GM10266 (cell line): ENCODE results near the gene PCDHA1.
"Not testable (repeated sequence)": the region's sequence is repeated elsewhere in the genome, so short reads cannot be mapped to it uniquely, and the experiment has no call there.

ENCODE experiments used
- DNase-seq: peaks from one replicate; pipeline ENCODE4 v3.0.0; 2012; ENCODE audit errors: extremely low spot score
- CTCF ChIP-seq: IDR thresholded peaks from 2 replicates; pipeline ENCODE4 v1.5.1; 2012; ENCODE audit warnings: mild to moderate bottlenecking, low read depth; ENCODE audit not compliant: control insufficient read depth, insufficient read depth; ENCODE audit errors: missing control alignments

Gene PCDHA1

GRCh38 chr5:140791089-140791488 lies 5.1 kb downstream of the PCDHA1 start:
- TF ChIP-seq CTCF = no peak
- no peak for DNase-seq

DNA sequence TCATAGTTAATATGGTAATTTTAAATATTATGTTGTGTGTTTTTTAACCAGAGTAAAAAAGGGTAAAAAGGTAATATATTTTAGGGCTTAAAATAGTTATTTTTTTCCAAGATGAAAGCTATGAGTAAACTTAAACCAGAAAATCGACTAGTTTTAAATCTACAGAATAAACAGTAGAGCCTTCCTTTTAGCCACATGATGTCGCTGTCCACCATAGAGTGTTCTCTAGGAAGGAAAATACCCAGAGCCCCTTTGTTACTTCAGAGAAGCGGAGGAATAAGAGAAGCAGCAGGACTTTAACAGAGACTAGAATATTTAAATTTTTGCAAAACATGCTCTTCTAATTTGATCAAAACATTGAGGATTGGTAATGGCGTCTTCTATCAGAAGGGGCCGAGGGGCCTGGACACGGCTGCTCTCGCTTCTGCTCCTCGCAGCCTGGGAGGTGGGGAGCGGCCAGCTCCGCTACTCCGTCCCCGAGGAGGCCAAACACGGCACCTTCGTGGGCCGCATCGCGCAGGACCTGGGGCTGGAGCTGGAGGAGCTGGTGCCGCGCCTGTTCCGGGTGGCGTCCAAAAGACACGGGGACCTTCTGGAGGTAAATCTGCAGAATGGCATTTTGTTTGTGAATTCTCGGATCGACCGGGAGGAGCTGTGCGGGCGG lies 8.8 kb downstream of the PCDHA1 start, which contains the start of gene PCDHA2:
TSS of gene PCDHA2 (plus strand) at position 258 of the 664 bp plus-strand sequence.
- no peak for DNase-seq
- TF ChIP-seq CTCF = peak; percentile 14

DNA sequence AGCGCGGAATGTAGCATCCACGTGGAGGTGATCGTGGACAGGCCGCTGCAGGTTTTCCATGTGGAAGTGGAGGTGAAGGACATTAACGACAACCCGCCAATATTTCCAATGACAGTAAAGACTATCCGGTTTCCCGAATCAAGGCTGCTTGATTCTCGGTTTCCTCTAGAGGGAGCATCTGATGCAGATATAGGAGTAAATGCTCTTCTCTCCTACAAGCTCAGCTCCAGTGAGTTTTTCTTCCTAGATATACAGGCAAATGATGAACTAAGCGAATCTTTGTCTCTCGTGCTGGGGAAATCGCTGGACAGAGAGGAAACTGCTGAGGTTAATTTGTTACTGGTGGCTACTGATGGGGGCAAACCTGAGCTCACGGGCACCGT lies 9.3 kb downstream of the PCDHA1 start:
- TF ChIP-seq CTCF = peak; percentile 9
- DNase-seq = peak; percentile 48

DNA sequence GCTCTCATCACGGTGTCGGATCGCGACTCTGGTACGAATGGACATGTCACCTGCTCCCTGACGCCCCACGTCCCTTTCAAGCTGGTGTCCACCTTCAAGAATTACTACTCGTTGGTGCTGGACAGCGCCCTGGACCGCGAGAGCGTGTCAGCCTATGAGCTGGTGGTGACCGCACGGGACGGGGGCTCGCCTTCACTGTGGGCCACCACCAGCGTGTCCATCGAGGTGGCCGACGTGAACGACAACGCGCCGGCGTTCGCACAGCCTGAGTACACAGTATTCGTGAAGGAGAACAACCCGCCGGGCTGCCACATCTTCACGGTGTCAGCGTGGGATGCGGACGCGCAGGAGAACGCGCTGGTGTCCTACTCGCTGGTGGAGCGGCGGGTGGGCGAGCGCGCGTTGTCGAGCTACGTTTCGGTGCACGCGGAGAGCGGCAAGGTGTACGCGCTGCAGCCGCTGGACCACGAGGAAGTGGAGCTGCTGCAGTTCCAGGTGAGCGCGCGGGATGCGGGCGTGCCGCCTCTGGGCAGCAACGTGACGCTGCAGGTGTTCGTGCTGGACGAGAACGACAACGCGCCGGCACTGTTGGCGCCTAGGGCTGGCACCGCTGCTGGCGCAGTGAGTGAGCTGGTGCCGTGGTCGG lies 10.3 kb downstream of the PCDHA1 start:
- DNase-seq = not testable (repeated sequence)

DNA sequence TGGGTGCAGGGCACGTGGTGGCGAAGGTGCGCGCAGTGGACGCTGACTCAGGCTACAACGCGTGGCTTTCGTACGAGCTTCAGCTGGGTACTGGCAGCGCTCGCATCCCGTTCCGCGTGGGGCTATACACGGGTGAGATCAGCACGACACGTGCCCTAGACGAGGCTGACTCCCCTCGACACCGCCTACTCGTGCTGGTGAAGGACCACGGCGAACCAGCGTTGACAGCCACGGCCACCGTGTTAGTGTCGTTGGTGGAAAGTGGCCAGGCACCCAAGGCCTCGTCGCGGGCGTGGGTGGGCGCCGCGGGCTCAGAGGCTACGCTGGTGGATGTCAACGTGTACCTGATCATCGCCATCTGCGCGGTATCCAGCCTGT lies 10.8 kb downstream of the PCDHA1 start:
- TF ChIP-seq CTCF = no peak
- DNase-seq = no peak

- no peak for DNase-seq
- no peak for TF ChIP-seq CTCF
Observed at GRCh38 chr5:140800816-140801493, 15.0 kb downstream of the PCDHA1 start, which contains the start of gene PCDHA3. Gene PCDHA3 (plus strand): TSS chr5:140801057.

DNA sequence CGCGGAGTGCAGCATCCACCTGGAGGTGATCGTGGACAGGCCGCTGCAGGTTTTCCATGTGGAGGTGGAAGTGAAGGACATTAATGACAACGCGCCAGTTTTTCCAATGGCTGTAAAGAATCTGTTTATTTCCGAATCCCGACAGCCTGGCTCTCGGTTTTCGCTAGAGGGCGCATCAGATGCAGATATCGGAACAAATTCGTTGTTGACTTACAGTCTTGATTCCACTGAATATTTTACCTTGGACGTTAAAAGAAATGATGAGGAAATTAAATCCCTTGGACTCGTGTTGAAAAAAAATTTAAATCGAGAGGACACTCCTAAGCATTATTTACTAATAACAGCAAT lies 15.5 kb downstream of the PCDHA1 start:
- no peak for TF ChIP-seq CTCF
- no peak for DNase-seq

DNA sequence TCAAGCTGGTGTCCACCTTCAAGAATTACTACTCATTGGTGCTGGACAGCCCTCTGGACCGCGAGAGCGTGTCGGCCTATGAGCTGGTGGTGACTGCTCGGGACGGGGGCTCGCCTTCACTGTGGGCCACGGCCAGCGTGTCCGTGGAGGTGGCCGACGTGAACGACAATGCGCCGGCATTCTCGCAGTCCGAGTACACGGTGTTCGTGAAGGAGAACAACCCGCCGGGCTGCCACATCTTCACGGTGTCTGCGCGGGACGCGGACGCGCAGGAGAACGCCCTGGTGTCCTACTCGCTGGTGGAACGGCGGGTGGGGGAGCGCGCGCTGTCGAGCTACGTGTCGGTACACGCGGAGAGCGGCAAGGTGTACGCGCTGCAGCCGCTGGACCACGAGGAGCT lies 16.4 kb downstream of the PCDHA1 start:
- not testable (repeated sequence) for DNase-seq
